ENCODE measurements around the gene SLC22A13.
"Not testable (repeated sequence)": the region's sequence is repeated elsewhere in the genome, so short reads cannot be mapped to it uniquely, and the experiment has no call there.

SLC22A13 gene

GRCh38 chr3:38267662-38268061 is 2.0 kb downstream of the SLC22A13 start:
- no peak for DNase-seq

GRCh38 chr3:38268087-38268486 is 2.5 kb downstream of the SLC22A13 start:
- DNase-seq, result no peak

- DNase-seq, result no peak
Observed at GRCh38 chr3:38268522-38268921, 2.9 kb downstream of the SLC22A13 start.

- no peak for DNase-seq
Observed at GRCh38 chr3:38270606-38271005, 5.0 kb downstream of the SLC22A13 start.

GRCh38 chr3:38271553-38271952 is 5.9 kb downstream of the SLC22A13 start:
- DNase-seq, result no peak

- no peak for DNase-seq
Observed at GRCh38 chr3:38274864-38275649, 9.4 kb downstream of the SLC22A13 start.

GRCh38 chr3:38275658-38276057 is 10.0 kb downstream of the SLC22A13 start:
- DNase-seq, result no peak

GRCh38 chr3:38276081-38276916 is 10.7 kb downstream of the SLC22A13 start:
- no peak for DNase-seq

- DNase-seq, result no peak
Observed at GRCh38 chr3:38276917-38277630, 11.5 kb downstream of the SLC22A13 start.

GRCh38 chr3:38278841-38279240 is 13.2 kb downstream of the SLC22A13 start:
- no peak for DNase-seq

GRCh38 chr3:38281895-38282686 is 16.5 kb downstream of the SLC22A13 start, which contains the start of gene SLC22A14:
Gene SLC22A14 (plus strand): TSS chr3:38282294. CDS start chr3:38306027, 23,733 bp downstream.
- no peak for DNase-seq

- no peak for DNase-seq
Observed at GRCh38 chr3:38283810-38284755, 18.5 kb downstream of the SLC22A13 start.

- DNase-seq, result no peak
Observed at GRCh38 chr3:38284756-38285150, 19.1 kb downstream of the SLC22A13 start.

GRCh38 chr3:38289286-38290217 is 23.9 kb downstream of the SLC22A13 start:
- not testable (repeated sequence) for DNase-seq

GRCh38 chr3:38297053-38297452 is 31.4 kb downstream of the SLC22A13 start:
- not testable (repeated sequence) for DNase-seq

GRCh38 chr3:38297537-38297936 is 31.9 kb downstream of the SLC22A13 start:
- DNase-seq, result no peak

GRCh38 chr3:38297947-38298711 is 32.5 kb downstream of the SLC22A13 start:
- no peak for DNase-seq

- DNase-seq, result no peak
Observed at GRCh38 chr3:38306941-38307340, 41.3 kb downstream of the SLC22A13 start.

- DNase-seq, result no peak
Observed at GRCh38 chr3:38307599-38307998, 42.0 kb downstream of the SLC22A13 start.
